Prostate gland (tissue), 2 donors: ENCODE measurements around the gene PHC2.

Source experiments
- POLR2A ChIP-seq: fragments of 450-650 bp; IDR thresholded peaks from one replicate; pipeline ENCODE4 v1.6.1; 2016; ENCODE audit warnings: antibody characterized with exemption, mild to moderate bottlenecking
- TF ChIP-seq, protein P1 (sequence below), 4 experiments: fragments of 200-600 bp in 2 of 4; fragments of 450-650 bp in 2 of 4; sonication (generic) in 2 of 4; IDR thresholded peaks; 1 replicate in 3 of 4; 2 replicates in 1 of 4; pipeline ENCODE4 v1.5.1; 2016 to 2019; ENCODE audit warnings: antibody characterized with exemption in 4 of 4, mild to moderate bottlenecking in 2 of 4, moderate library complexity in 2 of 4

DNA sequence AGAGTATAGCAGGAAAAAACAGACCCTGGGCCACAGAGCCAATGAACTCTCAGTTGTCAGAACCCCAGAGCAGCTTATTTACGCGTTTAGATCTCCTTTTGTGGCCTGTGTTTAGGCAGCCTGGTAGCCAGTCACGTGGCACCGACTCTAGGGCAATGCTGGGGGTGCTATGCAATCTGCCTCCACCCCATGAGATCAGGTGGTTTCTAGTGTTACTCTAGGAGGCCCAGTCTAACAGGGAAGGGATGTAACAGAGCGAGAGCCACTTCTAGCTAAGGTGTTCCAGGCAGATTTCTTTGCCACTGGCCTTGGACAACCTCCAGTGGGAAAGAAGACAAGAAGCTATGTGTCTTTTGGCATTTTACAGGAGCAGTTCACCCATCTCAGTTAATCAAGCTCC lies 98.0 kb downstream of the PHC2 start:
- TF ChIP-seq, protein P1, sequence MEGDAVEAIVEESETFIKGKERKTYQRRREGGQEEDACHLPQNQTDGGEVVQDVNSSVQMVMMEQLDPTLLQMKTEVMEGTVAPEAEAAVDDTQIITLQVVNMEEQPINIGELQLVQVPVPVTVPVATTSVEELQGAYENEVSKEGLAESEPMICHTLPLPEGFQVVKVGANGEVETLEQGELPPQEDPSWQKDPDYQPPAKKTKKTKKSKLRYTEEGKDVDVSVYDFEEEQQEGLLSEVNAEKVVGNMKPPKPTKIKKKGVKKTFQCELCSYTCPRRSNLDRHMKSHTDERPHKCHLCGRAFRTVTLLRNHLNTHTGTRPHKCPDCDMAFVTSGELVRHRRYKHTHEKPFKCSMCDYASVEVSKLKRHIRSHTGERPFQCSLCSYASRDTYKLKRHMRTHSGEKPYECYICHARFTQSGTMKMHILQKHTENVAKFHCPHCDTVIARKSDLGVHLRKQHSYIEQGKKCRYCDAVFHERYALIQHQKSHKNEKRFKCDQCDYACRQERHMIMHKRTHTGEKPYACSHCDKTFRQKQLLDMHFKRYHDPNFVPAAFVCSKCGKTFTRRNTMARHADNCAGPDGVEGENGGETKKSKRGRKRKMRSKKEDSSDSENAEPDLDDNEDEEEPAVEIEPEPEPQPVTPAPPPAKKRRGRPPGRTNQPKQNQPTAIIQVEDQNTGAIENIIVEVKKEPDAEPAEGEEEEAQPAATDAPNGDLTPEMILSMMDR (IDR thresholded peaks at IDR 0.05), result no peak
- TF ChIP-seq POLR2A, result no peak
